Activated T-cell treated with anti-CD3 and anti-CD28 coated beads, Interleukin-2, amount 50 U/mL, for 4 hours (primary cell): ENCODE results near the gene CNNM1. TPM values are rescaled to one million over a fixed set of nuclear protein-coding genes. Genes with fewer than 3 reads are reported as not detected.

Experiments
- ATAC-seq, 2 donors: fragments of 200-7000 bp; cut with Tn5 transposase; one replicate each; pipeline ENCODE4 v1.10.0; 2021
- DNase-seq: peaks from one replicate; pipeline ENCODE4 v3.0.0-alpha.2; 2020
- H3K27me3 Mint-ChIP-seq: one replicate; pipeline ENCODE4 v1.8.0; 2021; ENCODE audit warnings: low read depth, mixed read lengths
- H3K36me3 Mint-ChIP-seq: one replicate; pipeline ENCODE4 v1.8.0; 2022; ENCODE audit warnings: mixed read lengths; ENCODE audit not compliant: insufficient read depth
- H3K4me1 Mint-ChIP-seq: one replicate; pipeline ENCODE4 v1.8.0; 2021; ENCODE audit warnings: low read depth, mixed read lengths
- H3K4me3 Mint-ChIP-seq: one replicate; pipeline ENCODE4 v1.8.0; 2021; ENCODE audit warnings: mild to moderate bottlenecking, moderate library complexity, mixed read lengths
- H3K9me3 Mint-ChIP-seq: one replicate; pipeline ENCODE4 v1.8.0; 2021; ENCODE audit warnings: mixed read lengths
- total RNA-seq, 3 donors: library from RNA; stranded (reverse); gene quantifications; one replicate each; pipeline ENCODE4 v1.2.1, GENCODE V29; 2021

Gene CNNM1
- total RNA-seq, result 1 to 10 TPM in 1 of 3 donors, under 1 TPM in 2; 0.58 to 1.9 (median 0.60) TPM

GRCh38 chr10:99329304-99329553 lies at the start of gene CNNM1:
TSS of gene CNNM1 (plus strand) at chr10:99329356. CDS start at chr10:99329388, 32 bp downstream.
- no peak for DNase-seq
- Mint-ChIP-seq H3K36me3 (no peaks in the 10 kb centered on the region), H3K4me3 (peak within 1 kb of the TSS; percentile 69), H3K9me3 (no peaks in the 10 kb centered on the region), H3K4me1 (peaks cover 8% of the 10 kb centered on the region), H3K27me3 (peaks cover 42% of the 10 kb centered on the region)
- ATAC-seq, result peak; percentile 65 to 75

DNA sequence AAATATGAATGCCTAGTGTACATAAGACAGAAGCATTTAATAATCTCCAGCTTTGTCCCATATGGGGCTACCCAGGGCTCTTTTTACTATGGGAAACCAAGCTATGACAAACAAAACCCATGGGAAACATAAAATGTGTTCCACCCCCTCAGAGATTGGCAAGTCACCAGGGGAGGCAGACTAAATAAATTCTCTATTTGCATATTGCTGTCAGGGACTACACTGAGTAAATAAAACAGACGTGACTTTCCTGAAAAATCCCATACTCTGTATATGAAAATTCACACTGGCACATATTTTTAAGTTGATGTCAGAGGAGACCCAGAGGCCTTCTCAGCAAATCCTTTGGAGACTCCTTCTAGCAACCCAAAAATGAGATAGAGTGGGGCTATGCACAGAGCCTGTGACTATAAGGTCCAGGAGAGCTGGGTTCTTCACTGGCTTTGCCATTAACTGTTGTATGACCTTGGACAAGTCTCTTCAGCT lies 49.5 kb upstream of the CNNM1 start:
- no peaks in the 10 kb centered on the region for H3K4me1 Mint-ChIP-seq
- H3K27me3 Mint-ChIP-seq, result peaks cover 17% of the 10 kb centered on the region
- DNase-seq (no peak), ATAC-seq (no peak)
- peaks cover 13% of the 10 kb centered on the region for H3K9me3 Mint-ChIP-seq
- no peaks in the 10 kb centered on the region for H3K36me3 Mint-ChIP-seq
- H3K4me3 Mint-ChIP-seq, result no peak overlapping the region

GRCh38 chr10:99280472-99280871 lies 48.7 kb upstream of the CNNM1 start:
- Mint-ChIP-seq H3K9me3 (peaks cover 13% of the 10 kb centered on the region), H3K36me3 (no peaks in the 10 kb centered on the region), H3K27me3 (peaks cover 17% of the 10 kb centered on the region), H3K4me1 (no peaks in the 10 kb centered on the region), H3K4me3 (no peak overlapping the region)
- ATAC-seq, result no peak
- no peak for DNase-seq

DNA sequence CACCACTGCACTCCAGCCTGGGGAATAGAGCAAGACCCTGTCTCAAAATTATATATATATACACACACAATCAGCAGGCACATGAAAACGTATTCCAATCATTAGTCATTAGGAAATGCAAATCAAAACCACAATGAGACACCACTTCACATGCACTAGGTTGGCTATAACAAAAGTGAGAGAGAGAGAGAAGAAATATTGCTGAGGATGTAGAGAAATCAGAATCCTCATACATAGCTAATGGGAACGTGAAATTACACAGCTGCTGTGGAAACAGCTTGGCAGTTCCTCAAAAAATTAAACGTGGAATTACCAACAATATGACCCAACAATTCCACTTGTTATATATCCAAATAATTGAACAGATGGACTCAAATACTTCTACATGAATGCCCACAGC lies 43.3 kb upstream of the CNNM1 start:
- peaks cover 13% of the 10 kb centered on the region for H3K9me3 Mint-ChIP-seq
- DNase-seq (no peak), ATAC-seq (no peak)
- no peaks in the 10 kb centered on the region for H3K4me1 Mint-ChIP-seq
- no peak overlapping the region for H3K4me3 Mint-ChIP-seq
- peaks cover 9% of the 10 kb centered on the region for H3K27me3 Mint-ChIP-seq
- no peaks in the 10 kb centered on the region for H3K36me3 Mint-ChIP-seq

DNA sequence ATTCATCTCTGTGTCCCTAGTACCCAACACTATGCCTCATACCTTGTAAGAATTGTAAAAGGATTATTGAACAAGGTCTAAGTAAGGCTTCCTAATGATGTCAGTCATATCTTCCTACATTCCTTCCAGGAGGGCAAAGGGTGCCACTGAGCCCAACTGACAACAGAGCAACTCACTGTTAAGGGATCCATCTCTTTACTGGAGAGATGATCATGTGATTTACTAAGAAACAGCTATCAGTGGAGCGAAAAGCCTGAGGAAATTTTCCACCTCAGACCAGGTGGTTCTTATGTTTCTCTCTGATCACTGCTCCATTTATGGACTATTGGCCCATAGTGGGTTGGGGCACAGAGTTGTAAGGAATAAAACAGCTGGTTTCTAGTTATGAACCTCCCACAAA lies 38.9 kb upstream of the CNNM1 start:
- Mint-ChIP-seq H3K9me3 (no peaks in the 10 kb centered on the region), H3K4me3 (no peak overlapping the region), H3K36me3 (no peaks in the 10 kb centered on the region), H3K27me3 (peaks cover 4% of the 10 kb centered on the region), H3K4me1 (no peaks in the 10 kb centered on the region)
- DNase-seq, result no peak
- no peak for ATAC-seq

DNA sequence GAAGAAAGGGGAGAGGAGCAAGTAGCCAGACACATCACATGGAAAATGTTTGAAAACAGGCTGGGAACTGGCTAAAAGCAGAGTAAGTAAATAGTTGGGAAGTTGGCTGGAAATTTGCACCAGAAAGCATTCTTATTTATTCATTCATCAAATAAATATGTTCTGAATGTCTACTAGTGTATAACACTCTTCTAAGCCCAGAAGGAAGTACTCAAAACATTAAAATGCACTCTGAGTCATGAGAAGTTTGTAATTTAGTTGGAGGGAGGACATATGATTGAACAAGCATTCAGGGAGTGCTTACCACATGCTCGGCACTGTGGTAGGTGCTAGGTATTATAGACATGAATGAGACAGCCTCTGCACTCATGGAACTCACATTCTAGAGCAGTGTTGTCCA lies 37.0 kb upstream of the CNNM1 start:
- H3K4me3 Mint-ChIP-seq, result no peak overlapping the region
- no peaks in the 10 kb centered on the region for H3K9me3 Mint-ChIP-seq
- H3K4me1 Mint-ChIP-seq, result no peaks in the 10 kb centered on the region
- ATAC-seq, result no peak
- H3K36me3 Mint-ChIP-seq, result no peaks in the 10 kb centered on the region
- no peak for DNase-seq
- no peaks in the 10 kb centered on the region for H3K27me3 Mint-ChIP-seq

- Mint-ChIP-seq H3K27me3 (peaks cover 10% of the 10 kb centered on the region), H3K36me3 (no peaks in the 10 kb centered on the region), H3K4me1 (no peaks in the 10 kb centered on the region), H3K4me3 (no peak overlapping the region), H3K9me3 (no peaks in the 10 kb centered on the region)
- DNase-seq (no peak), ATAC-seq (no peak)
Observed at GRCh38 chr10:99296605-99297004, 32.6 kb upstream of the CNNM1 start.

DNA sequence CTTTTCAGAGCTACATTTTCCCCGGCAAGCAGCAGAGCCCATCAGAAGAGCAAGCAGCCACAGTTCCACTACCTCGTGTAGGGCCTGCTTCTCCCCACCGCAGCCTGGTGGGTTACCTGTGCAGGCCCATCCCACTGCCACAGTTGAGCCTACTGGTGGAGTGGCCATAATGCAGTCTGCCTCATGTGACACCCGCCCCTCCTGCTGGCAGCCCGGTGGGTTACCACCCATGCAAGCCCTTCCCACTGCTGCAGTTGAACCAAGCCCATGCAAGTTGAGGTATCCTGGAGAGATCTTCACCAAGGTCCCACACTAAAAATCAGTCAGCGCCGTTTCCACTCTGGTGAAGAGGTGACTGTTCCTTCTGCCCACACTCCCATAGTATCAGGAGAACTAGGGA lies 32.1 kb upstream of the CNNM1 start:
- peaks cover 10% of the 10 kb centered on the region for H3K27me3 Mint-ChIP-seq
- DNase-seq (no peak), ATAC-seq (peak in 1 of 2 donors; percentile 27)

DNA sequence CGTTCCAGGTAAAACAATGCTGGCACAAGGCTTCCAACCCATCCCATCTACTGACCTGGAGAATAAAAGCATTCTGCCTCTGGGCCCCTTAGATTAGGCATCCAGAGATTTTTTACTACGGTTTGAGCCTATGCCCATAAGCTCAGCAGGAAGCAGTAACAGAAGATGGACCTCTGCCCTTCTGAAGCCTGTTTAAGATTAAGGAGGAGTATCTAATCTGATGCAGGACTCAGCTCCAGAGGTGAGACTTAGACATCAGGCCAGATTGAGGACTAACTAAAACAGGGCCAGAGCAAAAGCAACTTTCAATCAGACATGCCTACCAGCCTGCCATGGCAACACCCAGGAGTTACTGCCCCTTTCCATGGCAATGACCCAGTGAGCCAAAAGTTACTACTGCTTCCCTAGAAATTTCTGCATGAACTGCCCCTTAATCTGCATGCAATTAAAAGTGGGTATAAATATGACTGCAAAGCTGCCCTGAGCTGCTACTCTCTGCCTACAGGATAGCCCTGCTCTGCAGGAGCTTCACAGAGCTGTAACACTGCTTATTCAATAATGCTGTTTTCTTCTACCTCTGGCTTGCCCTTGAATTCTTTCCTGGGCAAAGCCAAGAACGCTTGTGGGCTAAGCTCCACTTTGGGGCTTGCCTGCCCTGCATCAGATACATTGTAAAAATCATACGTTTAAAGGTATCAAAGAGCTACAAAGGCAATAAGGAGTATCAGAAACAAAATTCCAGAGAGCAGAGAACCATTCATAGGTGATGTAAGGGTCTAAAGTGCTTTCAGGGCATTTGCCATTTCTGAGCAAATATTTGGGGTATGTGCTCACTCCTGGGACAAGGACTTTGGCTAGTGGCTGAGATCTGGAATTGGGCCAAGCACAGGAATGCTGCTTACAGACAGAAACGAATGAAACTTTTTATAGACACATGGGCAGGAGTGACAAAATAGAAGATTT lies 25.0 kb upstream of the CNNM1 start:
- Mint-ChIP-seq H3K4me1 (no peaks in the 10 kb centered on the region), H3K36me3 (no peaks in the 10 kb centered on the region), H3K9me3 (peaks cover 7% of the 10 kb centered on the region), H3K4me3 (no peak overlapping the region), H3K27me3 (peaks cover 6% of the 10 kb centered on the region)
- ATAC-seq, result no peak
- no peak for DNase-seq

More for the DNA sequence above, 32.1 kb upstream of the CNNM1 start:
- H3K36me3 Mint-ChIP-seq, result no peaks in the 10 kb centered on the region
- H3K9me3 Mint-ChIP-seq, result no peaks in the 10 kb centered on the region
- no peaks in the 10 kb centered on the region for H3K4me1 Mint-ChIP-seq
- no peak overlapping the region for H3K4me3 Mint-ChIP-seq

- no peak for ATAC-seq
Observed at GRCh38 chr10:99304862-99305229, 24.3 kb upstream of the CNNM1 start.

GRCh38 chr10:99312501-99312900 lies 16.7 kb upstream of the CNNM1 start:
- Mint-ChIP-seq H3K4me1 (no peaks in the 10 kb centered on the region), H3K36me3 (no peaks in the 10 kb centered on the region), H3K4me3 (no peak overlapping the region), H3K27me3 (peaks cover 5% of the 10 kb centered on the region), H3K9me3 (peaks cover 13% of the 10 kb centered on the region)
- ATAC-seq (no peak), DNase-seq (no peak)

More at GRCh38 chr10:99304862-99305229, 24.3 kb upstream of the CNNM1 start:
- no peaks in the 10 kb centered on the region for H3K36me3 Mint-ChIP-seq
- peaks cover 10% of the 10 kb centered on the region for H3K9me3 Mint-ChIP-seq
- DNase-seq, result no peak
- H3K27me3 Mint-ChIP-seq, result peaks cover under 1% of the 10 kb centered on the region
- H3K4me3 Mint-ChIP-seq, result no peak overlapping the region
- H3K4me1 Mint-ChIP-seq, result no peaks in the 10 kb centered on the region

- H3K9me3 Mint-ChIP-seq, result no peaks in the 10 kb centered on the region
- ATAC-seq (no peak), DNase-seq (no peak)
- no peaks in the 10 kb centered on the region for H3K4me1 Mint-ChIP-seq
- peaks cover 12% of the 10 kb centered on the region for H3K27me3 Mint-ChIP-seq
- no peaks in the 10 kb centered on the region for H3K36me3 Mint-ChIP-seq
- H3K4me3 Mint-ChIP-seq, result no peak overlapping the region
Observed at GRCh38 chr10:99315853-99316252, 13.3 kb upstream of the CNNM1 start.

DNA sequence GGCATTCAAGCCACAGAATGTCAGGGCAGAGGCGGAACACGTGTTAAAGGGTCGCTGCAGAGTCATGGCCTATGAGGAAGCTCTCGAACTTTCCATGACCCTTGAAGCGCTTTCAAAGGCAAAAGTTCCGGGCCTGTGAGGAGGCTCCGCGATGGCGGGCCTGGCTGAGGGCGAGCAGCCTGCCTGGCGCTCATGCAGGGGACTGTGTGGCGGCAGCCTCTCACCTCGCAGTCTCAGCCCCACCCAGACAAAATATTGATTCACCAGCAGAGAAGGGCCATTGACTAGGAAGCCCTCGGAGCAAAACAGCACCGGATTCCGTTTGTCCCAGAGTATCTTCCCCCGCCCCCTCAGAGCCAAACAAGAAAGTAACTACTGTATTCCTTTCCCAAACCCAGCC lies 12.8 kb upstream of the CNNM1 start:
- ATAC-seq (no peak), DNase-seq (no peak)
- no peaks in the 10 kb centered on the region for H3K4me1 Mint-ChIP-seq

DNA sequence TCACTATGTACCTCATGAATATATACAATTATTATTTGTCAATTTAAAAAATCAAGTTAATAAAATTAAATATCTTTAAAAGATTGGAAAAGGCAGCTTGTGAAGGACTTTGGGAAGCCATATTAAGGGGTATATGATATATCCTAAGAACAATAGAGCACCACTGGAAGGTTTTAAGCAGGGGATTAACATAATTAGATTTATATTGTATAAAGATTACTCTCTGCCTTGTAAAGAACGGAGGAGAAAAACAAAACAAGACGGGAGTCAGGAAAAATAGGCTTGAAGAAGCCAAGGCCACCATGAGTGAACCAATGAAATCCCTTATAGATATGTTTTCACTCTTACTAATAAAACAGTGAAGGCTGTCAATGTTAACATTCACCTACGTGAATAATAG lies 11.1 kb upstream of the CNNM1 start:
- H3K4me3 Mint-ChIP-seq, result no peak overlapping the region
- H3K36me3 Mint-ChIP-seq, result no peaks in the 10 kb centered on the region
- ATAC-seq, result no peak

More for the DNA sequence above, 12.8 kb upstream of the CNNM1 start:
- Mint-ChIP-seq H3K9me3 (no peaks in the 10 kb centered on the region), H3K27me3 (peaks cover 16% of the 10 kb centered on the region), H3K36me3 (no peaks in the 10 kb centered on the region), H3K4me3 (no peak overlapping the region)

DNA sequence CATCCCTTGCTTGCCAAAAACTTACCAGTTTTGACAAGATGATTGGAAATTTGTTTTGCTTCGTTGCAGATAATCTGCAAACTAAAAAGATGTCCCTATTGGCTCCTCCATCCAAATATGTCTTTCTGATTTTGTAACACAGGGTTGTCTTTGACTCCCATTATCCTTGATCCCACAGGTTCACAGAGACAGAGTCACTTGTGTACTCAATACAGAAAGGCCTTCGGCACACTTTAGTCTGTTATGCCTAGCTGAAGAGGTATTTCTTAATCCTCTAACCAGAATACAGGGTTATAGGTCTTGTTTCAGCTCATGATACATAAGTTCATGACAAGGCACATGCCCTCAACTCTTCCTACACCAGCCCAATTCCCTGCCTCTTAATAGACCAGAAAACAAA lies 10.7 kb upstream of the CNNM1 start:
- Mint-ChIP-seq H3K27me3 (peaks cover 18% of the 10 kb centered on the region), H3K36me3 (no peaks in the 10 kb centered on the region), H3K4me1 (no peaks in the 10 kb centered on the region), H3K4me3 (no peak overlapping the region), H3K9me3 (no peaks in the 10 kb centered on the region)
- ATAC-seq (no peak), DNase-seq (no peak)

More for the DNA sequence above, 11.1 kb upstream of the CNNM1 start:
- no peak for DNase-seq
- peaks cover 16% of the 10 kb centered on the region for H3K27me3 Mint-ChIP-seq
- no peaks in the 10 kb centered on the region for H3K4me1 Mint-ChIP-seq
- H3K9me3 Mint-ChIP-seq, result no peaks in the 10 kb centered on the region
